Lower leg skin (tissue), 4 donors: Measurements from ENCODE around the gene WASHC3. TPM values are rescaled to one million over a fixed set of nuclear protein-coding genes. Genes with fewer than 3 reads are reported as not detected.

Experiments
- DNase-seq, 2 donors: peaks; one replicate each; pipeline ENCODE4 v3.0.0-alpha.2; 2019; ENCODE audit warnings: low spot score in 2 of 2
- H3K4me3 ChIP-seq: fragments of 200-600 bp; sonication (generic); 2 replicates; pipeline ENCODE4 v1.5.1; 2017; ENCODE audit warnings: mild to moderate bottlenecking, low read depth; ENCODE audit not compliant: poor library complexity, severe bottlenecking
- POLR2A ChIP-seq, 2 donors: fragments of 450-650 bp; IDR thresholded peaks; one replicate each; pipeline ENCODE4 v1.6.1; 2016 to 2017; ENCODE audit warnings: antibody characterized with exemption in 2 of 2, mild to moderate bottlenecking in 1 of 2, moderate library complexity in 1 of 2
- WGBS, 2 donors: methylation state at CpG; one replicate each; pipeline ENCODE4 v1.1.5; 2018; 5-methylcytosine and 5-hydroxymethylcytosine counted together
- intact Hi-C: fragments of 100-400 bp; cut with DNase I; formaldehyde crosslinking; loops from one replicate; pipeline ENCODE4 v1.15.0; 2023; ENCODE audit warnings: low total_unique reads
- total RNA-seq, 4 donors: library from RNA; depleted of rRNA; stranded (reverse); fragments of >200 nt; gene quantifications; one replicate each; pipeline ENCODE4 v1.1.0, GENCODE V29; 2016
- TF ChIP-seq, protein P1 (sequence below), 3 donors: fragments of 450-650 bp; IDR thresholded peaks; one replicate each; pipeline ENCODE4 v1.5.1; 2016; ENCODE audit warnings: antibody characterized with exemption in 3 of 3, mild to moderate bottlenecking in 3 of 3, moderate library complexity in 2 of 3

WASHC3 gene, protein sequence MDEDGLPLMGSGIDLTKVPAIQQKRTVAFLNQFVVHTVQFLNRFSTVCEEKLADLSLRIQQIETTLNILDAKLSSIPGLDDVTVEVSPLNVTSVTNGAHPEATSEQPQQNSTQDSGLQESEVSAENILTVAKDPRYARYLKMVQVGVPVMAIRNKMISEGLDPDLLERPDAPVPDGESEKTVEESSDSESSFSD
- 10 to 100 TPM; 33.5 to 74.7 (median 53.6) TPM for total RNA-seq

DNA sequence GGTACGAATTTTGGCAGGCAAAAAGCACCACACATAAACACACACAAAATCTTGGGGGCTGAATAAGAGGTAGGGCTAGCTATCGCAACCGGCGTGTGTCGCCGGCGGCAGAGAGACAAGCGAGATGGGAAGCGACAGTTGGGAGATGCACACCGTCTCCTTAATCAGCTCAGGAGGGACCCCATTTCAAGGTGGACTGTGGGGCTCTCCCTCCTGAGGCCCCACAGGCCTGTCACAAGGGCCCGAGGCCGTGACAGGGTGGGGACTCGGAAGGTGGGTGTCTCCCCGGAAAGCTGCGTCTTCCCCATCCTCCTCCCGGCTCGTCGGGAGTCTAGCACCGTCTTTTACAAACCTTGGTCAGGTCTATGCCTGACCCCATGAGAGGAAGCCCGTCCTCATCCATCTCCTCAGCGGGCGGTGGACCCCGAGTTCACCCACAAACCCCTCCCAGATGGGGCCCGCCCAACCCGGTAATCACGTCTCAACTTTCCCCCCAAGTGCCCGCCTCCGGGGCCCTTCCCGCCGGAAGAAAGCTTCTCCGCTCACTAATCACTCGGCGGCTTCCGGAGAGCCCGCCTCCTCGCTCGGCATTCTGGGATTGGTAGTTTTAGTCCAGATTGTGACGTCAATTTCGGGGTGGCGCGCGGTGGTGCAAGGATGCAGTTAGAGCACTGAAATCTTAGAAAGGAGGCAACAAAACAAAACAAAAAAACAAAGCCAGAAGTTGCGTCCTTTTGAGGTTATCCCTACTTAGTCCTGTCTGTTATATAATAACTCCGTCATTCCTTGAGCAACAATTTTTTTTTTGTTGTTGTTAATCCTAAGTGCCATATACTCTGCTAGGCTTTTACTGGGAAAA lies at the start of gene WASHC3:
Gene WASHC3, minus strand, starts transcription at position 432 of the 859 bp plus-strand sequence. Its CDS starts 29 bp downstream, at position 403.
- TF ChIP-seq POLR2A (IDR thresholded peaks at IDR 0.05): peak in 1 of 2 donors; percentile 56
- TF ChIP-seq, protein P1, sequence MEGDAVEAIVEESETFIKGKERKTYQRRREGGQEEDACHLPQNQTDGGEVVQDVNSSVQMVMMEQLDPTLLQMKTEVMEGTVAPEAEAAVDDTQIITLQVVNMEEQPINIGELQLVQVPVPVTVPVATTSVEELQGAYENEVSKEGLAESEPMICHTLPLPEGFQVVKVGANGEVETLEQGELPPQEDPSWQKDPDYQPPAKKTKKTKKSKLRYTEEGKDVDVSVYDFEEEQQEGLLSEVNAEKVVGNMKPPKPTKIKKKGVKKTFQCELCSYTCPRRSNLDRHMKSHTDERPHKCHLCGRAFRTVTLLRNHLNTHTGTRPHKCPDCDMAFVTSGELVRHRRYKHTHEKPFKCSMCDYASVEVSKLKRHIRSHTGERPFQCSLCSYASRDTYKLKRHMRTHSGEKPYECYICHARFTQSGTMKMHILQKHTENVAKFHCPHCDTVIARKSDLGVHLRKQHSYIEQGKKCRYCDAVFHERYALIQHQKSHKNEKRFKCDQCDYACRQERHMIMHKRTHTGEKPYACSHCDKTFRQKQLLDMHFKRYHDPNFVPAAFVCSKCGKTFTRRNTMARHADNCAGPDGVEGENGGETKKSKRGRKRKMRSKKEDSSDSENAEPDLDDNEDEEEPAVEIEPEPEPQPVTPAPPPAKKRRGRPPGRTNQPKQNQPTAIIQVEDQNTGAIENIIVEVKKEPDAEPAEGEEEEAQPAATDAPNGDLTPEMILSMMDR (IDR thresholded peaks at IDR 0.05): no peak
- WGBS, 2 donors: 1 to 2% methylated on average over 44 of the region's 44 CpGs
- H3K4me3 ChIP-seq: peak within 1 kb of the TSS; percentile 87
- intact Hi-C loops: no loop called here
- DNase-seq: peak; percentile 96 to 99

DNA sequence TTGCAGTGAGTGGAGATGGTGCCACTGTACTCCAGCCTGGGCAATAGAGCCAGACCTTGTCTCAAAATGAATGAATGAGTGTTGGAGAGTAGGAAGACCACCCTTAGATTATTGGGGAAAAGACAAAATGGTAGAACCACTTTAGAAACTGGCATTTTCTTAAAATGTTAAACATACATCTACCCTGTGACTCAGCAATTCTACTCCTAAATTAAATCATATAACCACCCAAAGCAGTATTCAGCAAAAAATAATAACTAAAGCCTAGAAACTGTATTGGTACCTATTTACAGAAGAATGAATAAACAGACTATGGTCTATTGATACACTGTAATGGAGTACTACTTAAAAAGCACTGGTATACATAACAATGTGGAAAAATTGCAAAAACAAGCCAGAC lies 49.0 kb upstream of the WASHC3 start:
- H3K4me3 ChIP-seq: no peak overlapping the region
- intact Hi-C loops: no loop called here
- TF ChIP-seq POLR2A (IDR thresholded peaks at IDR 0.05): no peak
- TF ChIP-seq, protein P1 (IDR thresholded peaks at IDR 0.05): no peak

DNA sequence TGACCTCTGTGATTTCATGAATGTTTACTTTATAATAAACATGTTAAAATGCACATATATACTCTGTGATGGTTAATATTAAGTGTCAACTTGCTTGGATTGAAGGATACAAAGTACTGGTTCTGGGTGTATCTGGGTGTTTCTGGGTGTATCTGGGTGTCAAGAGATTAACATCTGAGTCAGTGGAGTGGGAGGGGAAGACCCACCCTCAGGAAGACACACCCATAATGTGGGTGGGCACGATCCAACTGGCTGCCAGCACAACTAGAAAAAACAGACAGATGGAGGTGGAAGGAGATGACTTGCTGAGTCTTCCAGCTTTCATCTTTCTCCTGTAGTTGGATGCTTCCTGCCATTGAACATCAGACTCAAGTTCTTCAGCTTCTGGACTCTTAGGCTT lies 46.2 kb upstream of the WASHC3 start:
- DNase-seq: no peak
- intact Hi-C loops: no loop called here
- 35 to 62% methylated on average over 1 of the region's 1 CpG for WGBS, 2 donors
- no peak for TF ChIP-seq POLR2A (IDR thresholded peaks at IDR 0.05)
- no peak overlapping the region for H3K4me3 ChIP-seq

More for the DNA sequence above, 49.0 kb upstream of the WASHC3 start:
- no peak for DNase-seq

DNA sequence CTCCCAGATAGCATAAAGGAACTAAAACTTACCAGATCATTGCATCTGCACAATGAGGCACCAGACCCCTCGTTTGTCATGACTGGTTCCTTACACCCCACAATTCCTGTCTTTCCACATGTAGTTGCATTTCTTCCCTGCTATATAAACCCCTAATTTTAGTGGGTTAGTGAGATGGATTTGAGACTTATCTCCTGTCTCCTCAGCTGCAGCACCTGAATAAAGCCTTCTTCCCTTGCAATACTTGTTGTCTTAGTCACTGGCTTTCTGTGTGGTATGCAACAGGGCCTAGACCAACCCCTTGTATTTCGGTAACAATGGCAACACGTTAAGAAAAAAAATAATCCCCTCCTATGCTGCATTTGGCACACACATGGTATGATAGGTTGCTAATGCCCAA lies 45.1 kb upstream of the WASHC3 start:
- intact Hi-C loops: no loop called here
- TF ChIP-seq, protein P1 (IDR thresholded peaks at IDR 0.05): no peak
- TF ChIP-seq POLR2A (IDR thresholded peaks at IDR 0.05): no peak
- no peak overlapping the region for H3K4me3 ChIP-seq
- 91 to 97% methylated on average over 3 of the region's 3 CpGs for WGBS, 2 donors
- DNase-seq: no peak

DNA sequence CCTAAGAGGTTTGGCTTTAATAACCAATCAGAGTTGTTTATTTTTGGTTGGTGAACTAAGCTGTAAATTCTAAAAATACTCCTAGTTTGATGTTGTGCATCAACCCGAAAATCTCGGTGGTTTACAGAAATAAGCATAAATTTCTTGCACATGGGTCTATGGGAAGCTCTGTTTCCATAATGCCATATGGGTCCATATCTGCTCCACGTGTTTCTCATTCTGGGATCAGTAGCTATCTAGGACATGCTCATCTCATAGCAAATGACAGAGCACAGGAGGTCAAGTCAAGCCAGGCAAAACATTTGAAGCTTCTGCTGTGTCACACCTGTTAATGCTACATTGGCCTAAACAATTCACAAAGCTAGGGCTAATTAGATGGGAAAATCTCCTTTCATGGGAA lies 35.1 kb upstream of the WASHC3 start:
- DNase-seq: no peak

More for the DNA sequence above, 35.1 kb upstream of the WASHC3 start:
- 82 to 92% methylated on average over 3 of the region's 3 CpGs for WGBS, 2 donors
- no peak overlapping the region for H3K4me3 ChIP-seq
- intact Hi-C loops: no loop called here
- TF ChIP-seq POLR2A (IDR thresholded peaks at IDR 0.05): no peak
- TF ChIP-seq, protein P1 (IDR thresholded peaks at IDR 0.05): no peak
